HUES6 (cell line): Measurements from ENCODE around the gene APMAP.

Source experiments
- H3K27ac ChIP-seq: 2 replicates; pipeline ENCODE4 v1.7.0; 2013; ENCODE audit warnings: low read depth, mild to moderate bottlenecking, low read length, inconsistent platforms
- H3K27me3 ChIP-seq: 2 replicates; pipeline ENCODE4 v1.6.1; 2013; ENCODE audit warnings: low read length; ENCODE audit not compliant: control insufficient read depth, insufficient read depth
- H3K36me3 ChIP-seq: 2 replicates; pipeline ENCODE4 v1.6.1; 2013; ENCODE audit warnings: low read length; ENCODE audit not compliant: control insufficient read depth, insufficient read depth
- H3K4me1 ChIP-seq: 2 replicates; pipeline ENCODE4 v1.6.1; 2013; ENCODE audit warnings: low read length; ENCODE audit not compliant: control insufficient read depth, insufficient read depth
- H3K4me3 ChIP-seq: 2 replicates; pipeline ENCODE4 v1.5.1; 2013; ENCODE audit warnings: low read depth, low read length
- H3K9ac ChIP-seq: one replicate; pipeline ENCODE4 v1.6.1; 2013; ENCODE audit warnings: mild to moderate bottlenecking, low read length
- H3K9me3 ChIP-seq: 2 replicates; pipeline ENCODE4 v1.6.1; 2013; ENCODE audit warnings: low read depth, low read length; ENCODE audit not compliant: control insufficient read depth, insufficient read depth

APMAP gene

GRCh38 chr20:25033265-25033923 is 40.8 kb upstream of the APMAP start:
- peaks cover 5% of the 10 kb centered on the region; the same call in 1 of the 2 replicates for H3K4me1 ChIP-seq
- H3K9ac ChIP-seq: no peak overlapping the region
- H3K27me3 ChIP-seq: peaks cover 14% of the 10 kb centered on the region; the same call in 1 of the 2 replicates
- H3K9me3 ChIP-seq: no peaks in the 10 kb centered on the region
- H3K36me3 ChIP-seq: no peaks in the 10 kb centered on the region
- no peak overlapping the region for H3K27ac ChIP-seq
- H3K4me3 ChIP-seq: no peak overlapping the region

DNA sequence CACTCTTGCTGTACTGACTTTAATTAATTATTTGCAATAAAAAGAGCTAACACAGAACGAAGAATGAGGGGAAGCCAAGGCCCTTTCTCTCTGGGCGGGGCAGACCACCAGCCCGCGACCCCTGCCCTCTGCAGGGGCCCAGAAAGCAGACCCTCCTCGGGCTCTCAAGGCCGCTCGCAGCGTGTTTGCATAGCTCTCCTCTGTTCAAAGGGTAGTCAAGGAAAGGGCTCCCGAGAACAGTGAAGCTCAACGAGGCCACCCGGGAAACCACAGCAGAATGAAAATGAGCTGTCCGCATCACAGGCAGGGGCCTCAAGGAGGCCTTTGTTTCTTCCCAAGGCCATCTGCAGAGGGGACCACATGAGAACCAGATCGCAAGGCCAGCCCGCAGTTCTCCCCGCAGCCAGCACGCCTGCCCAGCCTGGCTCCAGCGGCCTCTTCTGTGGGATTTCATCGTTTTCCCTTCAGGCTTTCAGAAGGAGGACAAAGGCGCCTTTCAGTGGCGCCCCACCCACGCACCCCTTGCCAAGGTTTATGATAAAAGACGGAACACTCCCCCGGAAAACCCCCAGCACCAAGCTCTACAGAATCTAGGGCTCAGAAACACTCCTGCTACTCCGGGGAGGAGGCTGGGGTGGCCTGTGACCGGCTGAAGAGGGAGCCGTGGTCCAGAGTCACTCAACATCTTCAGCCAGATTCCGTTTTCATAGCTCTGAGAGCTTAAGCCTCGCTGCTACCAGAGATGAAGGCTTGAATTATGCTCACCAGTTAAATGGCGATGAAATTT is 40.1 kb upstream of the APMAP start:
- H3K4me3 ChIP-seq: no peak overlapping the region
- H3K9ac ChIP-seq: no peak overlapping the region
- no peak overlapping the region for H3K27ac ChIP-seq
- no peaks in the 10 kb centered on the region for H3K36me3 ChIP-seq
- H3K9me3 ChIP-seq: no peaks in the 10 kb centered on the region
- peaks cover 5% of the 10 kb centered on the region; the same call in 1 of the 2 replicates for H3K4me1 ChIP-seq
- peaks cover 14% of the 10 kb centered on the region; the same call in 1 of the 2 replicates for H3K27me3 ChIP-seq

- no peaks in the 10 kb centered on the region for H3K36me3 ChIP-seq
Observed at GRCh38 chr20:25032065-25032477, 39.5 kb upstream of the APMAP start.

DNA sequence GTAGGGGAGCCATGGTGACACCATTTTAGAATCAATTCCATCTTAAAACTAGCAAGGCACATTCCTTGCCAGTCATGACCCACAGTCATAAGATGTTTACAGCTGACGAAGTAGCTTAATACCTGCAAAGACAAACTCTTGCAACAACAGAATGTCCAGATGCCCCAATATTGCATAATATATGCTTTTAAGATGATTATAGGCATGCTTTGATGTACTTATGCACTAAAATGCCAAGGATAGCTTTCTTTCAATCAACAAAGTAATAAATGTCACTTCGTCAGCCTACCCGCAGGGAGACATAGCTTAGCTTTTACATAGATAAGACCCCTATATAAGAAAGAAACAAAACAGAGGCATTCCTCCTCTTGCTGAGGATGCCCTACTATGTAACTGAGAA is 38.7 kb upstream of the APMAP start:
- Histone ChIP-seq H3K36me3 (no peaks in the 10 kb centered on the region), H3K9ac (no peak overlapping the region), H3K4me3 (no peak overlapping the region), H3K27ac (no peak overlapping the region), H3K9me3 (no peaks in the 10 kb centered on the region), H3K4me1 (peaks cover 5% of the 10 kb centered on the region; the same call in 1 of the 2 replicates), H3K27me3 (peaks cover 14% of the 10 kb centered on the region; the same call in 1 of the 2 replicates)

More at GRCh38 chr20:25032065-25032477, 39.5 kb upstream of the APMAP start:
- H3K4me1 ChIP-seq: peaks cover 5% of the 10 kb centered on the region; the same call in 1 of the 2 replicates
- H3K27ac ChIP-seq: no peak overlapping the region
- H3K27me3 ChIP-seq: peaks cover 14% of the 10 kb centered on the region; the same call in 1 of the 2 replicates
- no peak overlapping the region for H3K4me3 ChIP-seq
- H3K9ac ChIP-seq: no peak overlapping the region
- H3K9me3 ChIP-seq: no peaks in the 10 kb centered on the region

DNA sequence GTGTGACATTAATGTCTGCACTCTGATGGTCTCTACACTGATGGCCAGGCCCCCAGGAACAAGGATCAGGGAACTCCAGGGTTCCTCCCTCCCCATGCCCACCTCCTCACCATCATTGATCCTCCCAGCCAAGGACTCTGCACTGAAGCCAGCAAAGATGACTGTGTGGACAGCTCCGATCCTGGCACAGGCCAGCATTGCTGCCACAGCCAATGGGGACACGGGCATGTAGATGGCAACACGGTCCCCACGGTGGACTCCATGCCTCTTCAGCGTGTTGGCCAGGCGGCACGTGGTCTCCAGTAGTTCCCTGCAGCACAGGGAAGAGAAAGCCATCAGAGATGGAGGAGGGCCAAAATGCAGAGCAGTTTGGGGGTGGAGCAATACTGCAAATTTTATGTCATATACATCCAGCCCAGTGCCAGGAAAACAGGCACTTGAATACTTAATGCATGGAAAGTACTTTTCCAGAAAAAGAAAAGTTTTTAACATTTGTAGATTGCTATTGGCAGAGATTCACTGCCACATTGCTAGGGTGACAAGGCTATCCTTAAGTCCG is 38.2 kb upstream of the APMAP start:
- H3K9me3 ChIP-seq: no peaks in the 10 kb centered on the region
- no peaks in the 10 kb centered on the region for H3K36me3 ChIP-seq
- H3K4me3 ChIP-seq: no peak overlapping the region
- peaks cover 5% of the 10 kb centered on the region; the same call in 1 of the 2 replicates for H3K4me1 ChIP-seq
- H3K27ac ChIP-seq: no peak overlapping the region
- H3K27me3 ChIP-seq: peaks cover 14% of the 10 kb centered on the region; the same call in 1 of the 2 replicates
- H3K9ac ChIP-seq: no peak overlapping the region

GRCh38 chr20:25030007-25030648 is 37.6 kb upstream of the APMAP start:
- peaks cover 14% of the 10 kb centered on the region; the same call in 1 of the 2 replicates for H3K27me3 ChIP-seq
- H3K36me3 ChIP-seq: no peaks in the 10 kb centered on the region

GRCh38 chr20:25025986-25026605 is 33.5 kb upstream of the APMAP start:
- H3K36me3 ChIP-seq: no peaks in the 10 kb centered on the region
- no peaks in the 10 kb centered on the region for H3K4me1 ChIP-seq
- H3K27ac ChIP-seq: no peak overlapping the region
- peaks cover 9% of the 10 kb centered on the region; the same call in 1 of the 2 replicates for H3K27me3 ChIP-seq
- H3K9me3 ChIP-seq: no peaks in the 10 kb centered on the region
- H3K9ac ChIP-seq: no peak overlapping the region
- H3K4me3 ChIP-seq: no peak overlapping the region

More at GRCh38 chr20:25030007-25030648, 37.6 kb upstream of the APMAP start:
- peaks cover 5% of the 10 kb centered on the region; the same call in 1 of the 2 replicates for H3K4me1 ChIP-seq
- no peak overlapping the region for H3K9ac ChIP-seq
- no peak overlapping the region for H3K4me3 ChIP-seq
- H3K27ac ChIP-seq: no peak overlapping the region
- H3K9me3 ChIP-seq: no peaks in the 10 kb centered on the region

DNA sequence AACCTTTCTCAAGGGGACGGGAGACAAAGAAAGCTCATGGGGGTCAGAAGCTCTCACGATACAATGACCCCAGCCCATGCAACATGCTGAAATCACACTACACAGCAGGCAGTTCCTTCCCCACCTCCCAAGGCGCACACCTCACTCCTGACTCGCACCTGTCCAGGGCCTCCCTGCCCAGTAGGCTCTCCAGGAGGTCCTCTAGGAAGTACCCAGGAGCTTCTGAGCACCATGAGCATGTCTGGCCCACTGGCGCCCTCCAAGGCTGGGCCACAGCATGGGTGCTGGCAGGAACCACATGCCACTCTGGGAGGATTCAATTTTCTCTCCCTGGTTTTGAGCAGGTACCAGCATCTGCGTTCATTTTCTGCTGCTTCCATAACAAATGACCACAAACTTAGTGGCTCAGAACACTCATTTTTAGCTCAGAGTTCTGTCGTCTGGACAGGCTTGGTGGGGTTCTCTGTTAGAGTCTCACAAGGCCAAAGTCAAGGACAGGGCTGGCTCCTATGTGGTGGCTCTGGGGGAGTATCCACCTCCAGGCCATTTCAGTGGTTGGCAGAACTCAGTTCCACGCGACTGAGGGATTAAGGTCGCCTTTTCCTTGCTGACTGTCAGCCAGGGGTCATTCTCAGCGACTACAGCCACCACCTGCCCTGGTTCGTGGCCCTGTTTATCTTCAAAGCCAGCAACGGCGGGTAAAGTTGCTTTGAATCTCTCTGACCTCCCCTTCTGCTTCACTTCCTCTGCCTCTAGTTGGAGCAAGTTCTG is 32.7 kb upstream of the APMAP start:
- no peaks in the 10 kb centered on the region for H3K36me3 ChIP-seq
- no peak overlapping the region for H3K27ac ChIP-seq
- H3K27me3 ChIP-seq: peaks cover 1% of the 10 kb centered on the region; the same call in 1 of the 2 replicates
- H3K9ac ChIP-seq: no peak overlapping the region
- no peak overlapping the region for H3K4me3 ChIP-seq
- H3K4me1 ChIP-seq: no peaks in the 10 kb centered on the region
- no peaks in the 10 kb centered on the region for H3K9me3 ChIP-seq

DNA sequence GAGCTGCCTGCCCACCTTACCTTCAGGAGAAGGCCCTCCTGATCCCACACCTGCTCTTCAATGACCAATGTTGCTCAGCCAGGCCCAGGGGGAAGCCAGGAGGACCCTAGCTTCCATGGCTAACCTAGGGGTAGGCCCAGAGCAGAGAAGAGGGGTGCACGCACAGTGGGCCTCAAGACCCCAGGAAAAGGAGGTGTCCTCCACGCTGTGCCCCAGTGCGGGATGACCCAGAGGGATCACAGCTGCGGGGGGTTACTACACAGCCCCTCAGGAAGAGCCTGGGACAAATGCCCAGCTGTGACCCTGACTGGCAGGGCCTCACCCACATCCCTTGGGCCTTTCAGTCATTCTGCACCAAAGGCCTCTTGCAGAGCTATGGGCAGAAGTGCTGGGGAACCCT is 31.6 kb upstream of the APMAP start:
- H3K9me3 ChIP-seq: no peaks in the 10 kb centered on the region
- H3K4me1 ChIP-seq: no peaks in the 10 kb centered on the region; the same call in 1 of the 2 replicates
- no peak overlapping the region for H3K27ac ChIP-seq
- no peaks in the 10 kb centered on the region for H3K36me3 ChIP-seq
- no peaks in the 10 kb centered on the region; the same call in 1 of the 2 replicates for H3K27me3 ChIP-seq
- no peak overlapping the region for H3K9ac ChIP-seq
- no peak overlapping the region for H3K4me3 ChIP-seq

DNA sequence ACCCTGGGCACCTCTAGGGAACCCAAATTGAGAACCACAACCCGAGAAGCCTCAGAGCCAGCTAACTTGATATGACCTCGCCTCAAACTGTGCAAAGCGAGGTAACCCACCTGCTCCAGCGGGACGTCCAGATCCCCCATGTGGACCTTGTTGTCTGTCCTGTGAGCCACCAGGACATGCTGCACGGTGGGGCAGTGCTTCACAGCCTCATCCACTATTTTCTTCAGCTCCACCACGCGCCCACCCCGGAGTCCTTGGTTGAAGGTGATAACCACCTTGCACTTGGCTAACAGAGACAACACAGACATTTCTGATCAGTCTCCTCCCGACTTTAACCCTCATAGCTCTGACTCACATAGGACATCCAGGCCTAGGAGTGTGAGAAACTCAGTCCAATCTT is 30.8 kb upstream of the APMAP start:
- no peaks in the 10 kb centered on the region for H3K9me3 ChIP-seq
- H3K4me3 ChIP-seq: no peak overlapping the region
- H3K9ac ChIP-seq: no peak overlapping the region
- no peak overlapping the region for H3K27ac ChIP-seq
- no peaks in the 10 kb centered on the region for H3K36me3 ChIP-seq
- H3K27me3 ChIP-seq: no peaks in the 10 kb centered on the region; the same call in 1 of the 2 replicates
- H3K4me1 ChIP-seq: no peaks in the 10 kb centered on the region; the same call in 1 of the 2 replicates
